ENCODE data around the gene TOMM70.
"Not testable (repeated sequence)": the region's sequence is repeated elsewhere in the genome, so short reads cannot be mapped to it uniquely, and the experiment has no call there.

TOMM70 gene

GRCh38 chr3:100368441-100368840, 32.4 kb downstream of the TOMM70 start:
- Mint-ChIP-seq H3K27ac (no peak overlapping the region), H3K4me3 (no peak overlapping the region), H3K4me1 (ENCODE audit: low read depth in 2 of 2) (no peaks in the 10 kb centered on the region), H3K9me3 (no peaks in the 10 kb centered on the region), H3K36me3 (ENCODE audit: insufficient read depth) (peaks cover 59% of the 10 kb centered on the region), H3K27me3 (no peaks in the 10 kb centered on the region)
- DNase-seq (no peak), ATAC-seq (replicated peaks) (no peak)

- Mint-ChIP-seq H3K27ac (no peak overlapping the region), H3K9me3 (peaks cover 0 to 2% of the 10 kb centered on the region in 2 donors)
- ATAC-seq (replicated peaks) = no peak
These were observed 34.5 kb downstream of the TOMM70 start for GRCh38 chr3:100366424-100366823.

GRCh38 chr3:100364421-100364820, 36.5 kb downstream of the TOMM70 start:
- no peak overlapping the region for H3K4me3 Mint-ChIP-seq
- peaks cover 0 to 2% of the 10 kb centered on the region in 2 donors for H3K9me3 Mint-ChIP-seq
- DNase-seq (no peak), ATAC-seq (replicated peaks) (no peak)
- no peaks in the 10 kb centered on the region for H3K27me3 Mint-ChIP-seq
- H3K36me3 Mint-ChIP-seq (ENCODE audit: insufficient read depth) = peaks cover 36% of the 10 kb centered on the region
- peak overlapping the region in 1 of 2 donors; percentile 23 for H3K27ac Mint-ChIP-seq
- no peaks in the 10 kb centered on the region for H3K4me1 Mint-ChIP-seq (ENCODE audit: low read depth in 2 of 2)

More at GRCh38 chr3:100366424-100366823, 34.5 kb downstream of the TOMM70 start:
- peaks cover 46% of the 10 kb centered on the region for H3K36me3 Mint-ChIP-seq (ENCODE audit: insufficient read depth)
- no peaks in the 10 kb centered on the region for H3K27me3 Mint-ChIP-seq
- no peak overlapping the region for H3K4me3 Mint-ChIP-seq
- DNase-seq = no peak
- H3K4me1 Mint-ChIP-seq (ENCODE audit: low read depth in 2 of 2) = no peaks in the 10 kb centered on the region

GRCh38 chr3:100361897-100362296, 39.0 kb downstream of the TOMM70 start:
- Mint-ChIP-seq H3K36me3 (ENCODE audit: insufficient read depth) (peaks cover 28% of the 10 kb centered on the region), H3K4me1 (ENCODE audit: low read depth in 2 of 2) (peaks cover 0 to 2% of the 10 kb centered on the region in 2 donors), H3K27me3 (no peaks in the 10 kb centered on the region), H3K9me3 (peaks cover 0 to 2% of the 10 kb centered on the region in 2 donors), H3K4me3 (no peak overlapping the region), H3K27ac (no peak overlapping the region)
- ATAC-seq (replicated peaks) (no peak), DNase-seq (no peak)

GRCh38 chr3:100360757-100361496, 40.0 kb downstream of the TOMM70 start:
- DNase-seq (no peak), ATAC-seq (replicated peaks) (no peak)
- H3K27ac Mint-ChIP-seq = peak overlapping the region; percentile 5 to 69
- H3K36me3 Mint-ChIP-seq (ENCODE audit: insufficient read depth) = peaks cover 27% of the 10 kb centered on the region
- no peak overlapping the region for H3K4me3 Mint-ChIP-seq
- peaks cover 0 to 2% of the 10 kb centered on the region in 2 donors for H3K9me3 Mint-ChIP-seq
- H3K4me1 Mint-ChIP-seq (ENCODE audit: low read depth in 2 of 2) = peaks cover 0 to 2% of the 10 kb centered on the region in 2 donors
- no peaks in the 10 kb centered on the region for H3K27me3 Mint-ChIP-seq

GRCh38 chr3:100359035-100359434, 41.9 kb downstream of the TOMM70 start:
- ATAC-seq (replicated peaks) (no peak), DNase-seq (no peak)
- peaks cover 13% of the 10 kb centered on the region for H3K36me3 Mint-ChIP-seq (ENCODE audit: insufficient read depth)
- no peak overlapping the region for H3K4me3 Mint-ChIP-seq
- H3K27ac Mint-ChIP-seq = peak overlapping the region in 1 of 2 donors; percentile 64
- peaks cover 0 to 2% of the 10 kb centered on the region in 2 donors for H3K4me1 Mint-ChIP-seq (ENCODE audit: low read depth in 2 of 2)
- no peaks in the 10 kb centered on the region for H3K27me3 Mint-ChIP-seq
- peaks cover 0 to 2% of the 10 kb centered on the region in 2 donors for H3K9me3 Mint-ChIP-seq

- Mint-ChIP-seq H3K4me3 (no peak overlapping the region), H3K4me1 (ENCODE audit: low read depth in 2 of 2) (peaks cover 0 to 2% of the 10 kb centered on the region in 2 donors), H3K9me3 (peaks cover 0 to 2% of the 10 kb centered on the region in 2 donors), H3K27ac (peak overlapping the region; percentile 64 to 79), H3K36me3 (ENCODE audit: insufficient read depth) (peaks cover 13% of the 10 kb centered on the region), H3K27me3 (no peaks in the 10 kb centered on the region)
- ATAC-seq (replicated peaks) = no peak
- no peak for DNase-seq
These were observed 42.5 kb downstream of the TOMM70 start for GRCh38 chr3:100358413-100358812.

- Mint-ChIP-seq H3K4me3 (no peak overlapping the region), H3K27me3 (no peaks in the 10 kb centered on the region), H3K36me3 (ENCODE audit: insufficient read depth) (peaks cover 15% of the 10 kb centered on the region), H3K27ac (peak overlapping the region in 1 of 2 donors; percentile 20), H3K4me1 (ENCODE audit: low read depth in 2 of 2) (peaks cover 0 to 2% of the 10 kb centered on the region in 2 donors), H3K9me3 (no peaks in the 10 kb centered on the region)
- no peak for DNase-seq
- ATAC-seq (replicated peaks) = no peak
These were observed 46.0 kb downstream of the TOMM70 start for GRCh38 chr3:100354850-100355249.

GRCh38 chr3:100352296-100353231, 48.3 kb downstream of the TOMM70 start:
- H3K27ac Mint-ChIP-seq = no peak overlapping the region
- no peak for ATAC-seq (replicated peaks)
- peaks cover 21% of the 10 kb centered on the region for H3K36me3 Mint-ChIP-seq (ENCODE audit: insufficient read depth)

GRCh38 chr3:100351770-100352169, 49.1 kb downstream of the TOMM70 start:
- H3K4me3 Mint-ChIP-seq; H3K9me3 Mint-ChIP-seq; H3K27ac Mint-ChIP-seq; ATAC-seq (replicated peaks); H3K27me3 Mint-ChIP-seq; H3K4me1 Mint-ChIP-seq (ENCODE audit: low read depth in 2 of 2); DNase-seq: not testable (repeated sequence)
- H3K36me3 Mint-ChIP-seq (ENCODE audit: insufficient read depth) = peaks cover 25% of the 10 kb centered on the region

More at GRCh38 chr3:100352296-100353231, 48.3 kb downstream of the TOMM70 start:
- Mint-ChIP-seq H3K9me3 (no peaks in the 10 kb centered on the region), H3K4me3 (no peak overlapping the region), H3K4me1 (ENCODE audit: low read depth in 2 of 2) (no peaks in the 10 kb centered on the region), H3K27me3 (no peaks in the 10 kb centered on the region)
- no peak for DNase-seq

GRCh38 chr3:100348727-100349126, 52.2 kb downstream of the TOMM70 start:
- DNase-seq (no peak), ATAC-seq (replicated peaks) (no peak)
- Mint-ChIP-seq H3K4me1 (ENCODE audit: low read depth in 2 of 2) (peaks cover 1 to 4% of the 10 kb centered on the region in 2 donors), H3K27me3 (no peaks in the 10 kb centered on the region), H3K9me3 (no peaks in the 10 kb centered on the region), H3K27ac (no peak overlapping the region), H3K36me3 (ENCODE audit: insufficient read depth) (peaks cover 40% of the 10 kb centered on the region), H3K4me3 (no peak overlapping the region)

GRCh38 chr3:100340527-100340926, 60.4 kb downstream of the TOMM70 start:
- ATAC-seq (replicated peaks) = no peak
- no peak overlapping the region for H3K27ac Mint-ChIP-seq
- H3K4me1 Mint-ChIP-seq (ENCODE audit: low read depth in 2 of 2) = peaks cover 12 to 13% of the 10 kb centered on the region in 2 donors
- peaks cover 33% of the 10 kb centered on the region for H3K36me3 Mint-ChIP-seq (ENCODE audit: insufficient read depth)
- no peaks in the 10 kb centered on the region for H3K9me3 Mint-ChIP-seq
- H3K27me3 Mint-ChIP-seq = no peaks in the 10 kb centered on the region
- H3K4me3 Mint-ChIP-seq = no peak overlapping the region
- no peak for DNase-seq

- Mint-ChIP-seq H3K4me1 (ENCODE audit: low read depth in 2 of 2) (peaks cover 18 to 19% of the 10 kb centered on the region in 2 donors), H3K27me3 (no peaks in the 10 kb centered on the region), H3K9me3 (no peaks in the 10 kb centered on the region), H3K36me3 (ENCODE audit: insufficient read depth) (peaks cover 33% of the 10 kb centered on the region), H3K27ac (peak overlapping the region in 1 of 2 donors; percentile 39), H3K4me3 (no peak overlapping the region)
- ATAC-seq (replicated peaks) (no peak), DNase-seq (no peak)
These were observed 61.1 kb downstream of the TOMM70 start for GRCh38 chr3:100339786-100340185.

Measured in effector memory CD8-positive, alpha-beta T cell (primary cell).